Measurements from ENCODE around the gene HPN.

DNA sequence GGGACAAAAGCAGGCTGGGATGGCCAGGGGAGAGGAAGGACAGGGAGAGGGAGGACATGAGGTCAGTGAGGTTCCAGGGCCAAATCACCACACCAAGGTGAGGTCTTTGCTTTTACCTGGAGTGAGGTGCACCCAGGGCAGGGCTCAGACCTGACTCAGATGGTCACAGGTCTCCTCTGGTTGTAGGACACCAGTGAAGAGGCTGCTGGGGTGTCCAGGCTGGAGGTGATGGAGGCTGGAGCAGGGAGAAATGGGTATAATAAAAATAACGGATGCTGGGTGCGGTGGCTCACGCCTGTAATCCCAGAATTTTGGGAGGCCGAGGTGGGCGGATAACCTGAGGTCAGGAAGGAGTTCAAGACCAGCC lies 34.5 kb upstream of the HPN start:
- TF ChIP-seq, protein P1, sequence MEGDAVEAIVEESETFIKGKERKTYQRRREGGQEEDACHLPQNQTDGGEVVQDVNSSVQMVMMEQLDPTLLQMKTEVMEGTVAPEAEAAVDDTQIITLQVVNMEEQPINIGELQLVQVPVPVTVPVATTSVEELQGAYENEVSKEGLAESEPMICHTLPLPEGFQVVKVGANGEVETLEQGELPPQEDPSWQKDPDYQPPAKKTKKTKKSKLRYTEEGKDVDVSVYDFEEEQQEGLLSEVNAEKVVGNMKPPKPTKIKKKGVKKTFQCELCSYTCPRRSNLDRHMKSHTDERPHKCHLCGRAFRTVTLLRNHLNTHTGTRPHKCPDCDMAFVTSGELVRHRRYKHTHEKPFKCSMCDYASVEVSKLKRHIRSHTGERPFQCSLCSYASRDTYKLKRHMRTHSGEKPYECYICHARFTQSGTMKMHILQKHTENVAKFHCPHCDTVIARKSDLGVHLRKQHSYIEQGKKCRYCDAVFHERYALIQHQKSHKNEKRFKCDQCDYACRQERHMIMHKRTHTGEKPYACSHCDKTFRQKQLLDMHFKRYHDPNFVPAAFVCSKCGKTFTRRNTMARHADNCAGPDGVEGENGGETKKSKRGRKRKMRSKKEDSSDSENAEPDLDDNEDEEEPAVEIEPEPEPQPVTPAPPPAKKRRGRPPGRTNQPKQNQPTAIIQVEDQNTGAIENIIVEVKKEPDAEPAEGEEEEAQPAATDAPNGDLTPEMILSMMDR (conservative IDR thresholded peaks at IDR 0.05; ENCODE audit: low read length) = no peak
- no peak for TF ChIP-seq EZH2phosphoT487 (IDR thresholded peaks at IDR 0.05; ENCODE audit: borderline replicate concordance)

All from Loucy (cell line).